Frontal cortex (tissue), 4 donors: ENCODE measurements around the gene SGPP2. TPM values are rescaled to one million over a fixed set of nuclear protein-coding genes. Genes with fewer than 3 reads are reported as not detected.

ENCODE experiments used
- DNase-seq, 2 donors: peaks; one replicate each; pipeline ENCODE4 v3.0.0; 2012; ENCODE audit warnings: low spot score in 2 of 2
- FAIRE-seq: peaks from 2 replicates; lab custom pipeline; 2012; peaks lifted over from hg19 to GRCh38; lab: Jason Lieb, UNC
- total RNA-seq: library from RNA; depleted of rRNA; stranded (reverse); fragments of >200 nt; gene quantifications from one replicate; pipeline ENCODE4 v1.2.3, GENCODE V29; 2014
- donor health status: control.
- donor health status: control.
- donor health status: control.

Gene SGPP2
- total RNA-seq, 1 donor from 2014 or later = 0.82 TPM

DNA sequence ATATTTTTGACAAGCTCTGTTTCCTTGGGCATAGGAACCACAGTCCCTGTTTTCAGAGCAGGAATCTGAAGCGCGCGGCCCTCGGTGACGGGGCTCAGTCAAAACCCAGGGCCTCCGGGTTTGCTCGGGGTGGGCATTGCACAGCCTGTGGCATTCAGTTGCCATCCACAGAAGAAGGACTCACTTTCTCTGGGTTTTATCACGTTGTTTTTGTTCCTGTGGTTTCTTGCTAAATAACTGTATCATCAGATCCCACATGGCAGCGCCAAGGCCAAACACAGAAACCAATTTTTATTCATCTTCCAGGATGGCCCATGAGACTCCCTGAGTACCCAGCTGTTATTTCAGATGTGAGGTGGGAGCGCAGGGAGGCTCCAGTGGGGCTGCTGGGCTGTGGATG is 35.6 kb downstream of the SGPP2 start:
- FAIRE-seq = no peak
- DNase-seq = no peak

- FAIRE-seq = no peak
Measured at GRCh38 chr2:222465746-222466145, 41.4 kb downstream of the SGPP2 start.

DNA sequence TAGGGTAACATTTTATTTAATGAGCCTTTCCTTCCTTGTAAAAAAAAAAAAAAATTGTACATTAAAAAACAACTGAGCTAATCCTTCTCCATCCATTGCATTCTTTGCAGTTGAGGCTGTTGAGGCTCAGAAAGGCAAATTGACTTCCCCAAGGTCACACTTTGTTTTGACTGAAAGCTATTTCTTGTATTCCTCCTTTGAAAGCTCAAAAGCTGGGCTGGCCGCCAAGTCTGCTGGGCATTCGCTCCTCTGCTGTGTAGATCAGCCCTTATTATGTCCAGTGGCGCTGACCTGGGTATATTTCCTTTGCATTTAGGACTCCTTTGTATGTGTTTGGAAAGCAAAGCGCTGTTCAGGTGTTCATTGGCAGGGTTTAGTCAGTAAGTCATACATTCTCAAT is 44.0 kb downstream of the SGPP2 start:
- DNase-seq = no peak
- no peak for FAIRE-seq

More at GRCh38 chr2:222465746-222466145, 41.4 kb downstream of the SGPP2 start:
- DNase-seq = no peak

GRCh38 chr2:222470802-222471468 is 46.6 kb downstream of the SGPP2 start:
- DNase-seq = no peak
- FAIRE-seq = no peak

DNA sequence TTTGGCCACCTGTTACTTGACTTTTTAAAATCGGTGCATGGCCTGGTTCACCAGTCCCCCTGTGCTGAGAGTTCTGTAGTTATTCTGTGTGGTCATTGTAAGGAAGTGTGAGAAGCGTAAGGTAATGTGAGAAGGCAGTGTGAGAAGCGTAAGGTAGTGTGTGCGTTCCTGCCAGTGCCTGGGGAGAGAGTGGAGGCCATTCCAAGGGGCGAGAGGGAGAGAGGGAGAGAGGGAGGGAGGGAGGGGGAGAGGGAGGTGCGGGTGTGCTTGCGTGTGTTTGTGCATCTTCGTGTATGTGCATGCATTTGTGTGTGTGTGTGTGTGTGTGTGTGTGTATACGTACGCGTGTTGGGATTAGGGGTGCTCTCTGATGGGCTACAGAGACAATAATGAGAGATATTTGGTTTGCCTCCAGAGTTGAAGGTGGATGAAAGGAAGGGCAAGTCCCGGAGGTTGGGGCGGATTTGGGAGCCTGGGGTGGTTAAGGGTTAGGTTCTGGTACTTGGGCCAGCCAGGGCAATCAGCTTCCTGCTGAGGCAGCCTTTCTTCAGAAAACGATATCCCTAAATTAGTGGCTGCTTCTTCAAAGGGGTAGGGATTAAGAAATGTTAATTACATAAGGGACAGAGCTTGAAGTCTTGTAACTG is 53.7 kb downstream of the SGPP2 start:
- DNase-seq = no peak
- no peak for FAIRE-seq

- DNase-seq = no peak
- FAIRE-seq = no peak
Measured at GRCh38 chr2:222479859-222480258, 55.5 kb downstream of the SGPP2 start.

DNA sequence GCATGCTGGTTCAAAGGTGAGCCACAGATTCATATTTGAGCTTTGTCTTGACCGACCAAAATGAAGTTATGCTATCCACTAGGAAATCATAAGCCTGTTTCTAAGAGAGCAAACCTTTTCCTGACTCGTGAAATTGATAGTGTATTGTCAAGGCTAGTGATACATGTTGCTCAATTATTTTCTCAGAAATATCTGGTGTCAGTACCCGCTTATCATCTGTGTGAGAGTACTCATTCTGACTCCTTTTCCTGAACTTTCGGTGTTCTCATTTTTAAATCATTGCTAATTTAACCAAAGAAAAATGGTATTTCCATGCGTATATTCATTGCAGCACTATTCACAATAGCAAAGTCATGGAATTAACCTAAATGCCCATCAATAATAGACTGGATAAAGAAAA is 56.2 kb downstream of the SGPP2 start:
- FAIRE-seq = no peak
- DNase-seq = no peak

GRCh38 chr2:222481941-222482340 is 57.6 kb downstream of the SGPP2 start:
- DNase-seq = no peak
- FAIRE-seq = no peak

GRCh38 chr2:222483513-222484039 is 59.2 kb downstream of the SGPP2 start:
- FAIRE-seq (no peak), DNase-seq (no peak)

GRCh38 chr2:222485367-222486211 is 61.2 kb downstream of the SGPP2 start:
- DNase-seq (no peak), FAIRE-seq (no peak)

- FAIRE-seq (no peak), DNase-seq (no peak)
Measured at GRCh38 chr2:222490131-222490530, 65.8 kb downstream of the SGPP2 start.

- no peak for FAIRE-seq
- no peak for DNase-seq
Measured at GRCh38 chr2:222492683-222493082, 68.3 kb downstream of the SGPP2 start.

DNA sequence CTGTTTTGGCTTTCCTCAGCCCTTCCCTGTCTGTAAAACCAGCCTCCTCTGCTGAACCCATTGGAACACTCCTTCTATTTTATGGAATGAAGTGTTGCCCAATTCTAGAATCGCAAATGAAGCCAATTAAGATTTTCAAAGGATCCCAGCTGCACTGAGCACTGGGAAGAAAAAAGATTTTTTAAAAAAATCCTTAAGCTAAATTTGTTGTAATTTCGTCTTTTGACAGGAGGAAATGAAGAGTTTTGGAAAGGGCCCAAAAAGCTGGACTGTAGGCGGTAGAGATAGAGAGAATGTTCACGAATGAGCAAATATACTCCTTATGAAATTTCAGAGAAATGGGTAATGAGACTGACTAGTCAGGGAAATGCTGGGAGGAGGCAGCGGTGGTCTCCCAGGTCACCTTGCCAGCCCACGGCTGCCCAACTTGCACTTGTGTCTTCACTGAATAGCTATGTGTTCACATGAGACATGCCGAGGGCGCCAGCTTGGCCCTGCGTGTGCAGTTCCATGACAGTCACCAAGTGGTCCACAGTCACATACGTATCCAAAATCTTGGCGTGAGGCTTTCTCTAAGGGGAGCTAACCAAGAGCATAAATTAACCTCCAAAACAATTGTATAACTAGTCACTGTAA is 69.9 kb downstream of the SGPP2 start:
- FAIRE-seq (no peak), DNase-seq (no peak)

DNA sequence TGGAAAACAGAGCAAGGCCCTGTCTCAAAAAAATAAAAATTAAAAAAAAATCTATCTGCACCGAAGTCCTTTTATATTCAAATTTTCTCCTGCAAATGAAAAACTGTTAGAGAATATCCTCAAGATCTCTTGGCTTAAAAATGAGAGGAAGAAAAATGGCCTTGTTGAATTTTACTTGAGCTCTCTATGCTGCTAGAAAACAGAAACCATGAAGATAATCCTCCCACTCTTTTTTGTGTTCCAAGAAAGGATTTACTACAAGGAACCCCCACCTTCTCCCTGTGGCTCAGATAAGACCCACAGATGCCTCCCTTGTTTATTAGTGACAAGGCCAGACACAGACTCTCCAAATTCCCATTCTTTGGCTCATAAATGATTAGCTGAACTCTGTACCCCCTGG is 71.0 kb downstream of the SGPP2 start:
- DNase-seq (no peak), FAIRE-seq (no peak)

DNA sequence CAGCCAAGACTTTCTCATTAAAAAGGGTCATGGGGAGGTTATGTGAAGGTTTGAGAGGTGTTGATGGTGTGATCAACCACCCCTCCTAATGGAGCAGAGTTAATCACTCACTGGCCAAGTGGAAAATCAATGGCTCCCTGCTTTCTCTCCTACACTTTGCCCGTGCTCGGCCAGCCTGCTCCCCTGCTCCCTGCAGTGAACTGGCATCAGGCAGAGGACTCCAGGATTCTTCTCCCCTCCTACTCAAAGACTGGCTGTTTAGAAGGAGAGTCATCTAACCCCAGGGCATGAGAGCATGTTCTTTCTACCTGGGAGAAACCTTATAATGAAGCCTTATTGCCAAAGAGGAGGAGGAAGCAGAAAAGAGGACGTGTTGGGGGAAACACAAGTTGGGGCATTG is 74.9 kb downstream of the SGPP2 start:
- no peak for FAIRE-seq

GRCh38 chr2:222504191-222504590 is 79.8 kb downstream of the SGPP2 start:
- DNase-seq (no peak), FAIRE-seq (no peak)

More for the DNA sequence above, 74.9 kb downstream of the SGPP2 start:
- DNase-seq = no peak

GRCh38 chr2:222504719-222505118 is 80.4 kb downstream of the SGPP2 start:
- FAIRE-seq = no peak
- DNase-seq = no peak

- FAIRE-seq (no peak), DNase-seq (no peak)
Measured at GRCh38 chr2:222506230-222506935, 82.0 kb downstream of the SGPP2 start.

DNA sequence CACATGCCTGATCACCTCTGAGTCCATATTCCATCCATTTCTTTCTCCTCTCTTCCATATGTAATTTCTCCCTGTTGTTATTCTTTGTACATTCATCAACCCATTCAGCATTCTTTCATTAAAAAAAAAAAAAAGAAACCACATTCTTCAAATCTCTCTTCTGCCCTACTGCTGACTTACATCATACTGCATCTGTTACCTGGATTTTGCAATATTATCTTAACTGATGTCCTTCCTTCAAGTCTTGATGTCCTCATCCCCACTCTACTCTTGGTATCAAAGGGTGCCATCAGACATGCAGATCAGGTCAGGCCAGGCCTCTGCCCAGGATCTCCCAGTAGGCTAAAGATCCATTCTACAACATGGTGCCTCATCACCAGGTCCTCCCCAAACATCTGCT is 90.6 kb downstream of the SGPP2 start:
- DNase-seq (no peak), FAIRE-seq (no peak)
